Breast epithelium (tissue), 3 donors: Measurements from ENCODE around the gene CHL1.

Source experiments
- CTCF ChIP-seq, 3 donors: fragments of 450-650 bp; IDR thresholded peaks; one replicate each; pipeline ENCODE4 v1.5.1; 2016 to 2017; ENCODE audit warnings: antibody characterized with exemption in 3 of 3, mild to moderate bottlenecking in 3 of 3, moderate library complexity in 3 of 3
- POLR2A ChIP-seq: fragments of 450-650 bp; IDR thresholded peaks from one replicate; pipeline ENCODE4 v1.6.1; 2016; ENCODE audit warnings: antibody characterized with exemption, mild to moderate bottlenecking, moderate library complexity
- POLR2AphosphoS5 ChIP-seq, 3 donors: sonication (generic); formaldehyde crosslinking; IDR thresholded peaks; one replicate each; pipeline ENCODE4 v1.6.1; 2017; ENCODE audit warnings: antibody characterized with exemption in 3 of 3

DNA sequence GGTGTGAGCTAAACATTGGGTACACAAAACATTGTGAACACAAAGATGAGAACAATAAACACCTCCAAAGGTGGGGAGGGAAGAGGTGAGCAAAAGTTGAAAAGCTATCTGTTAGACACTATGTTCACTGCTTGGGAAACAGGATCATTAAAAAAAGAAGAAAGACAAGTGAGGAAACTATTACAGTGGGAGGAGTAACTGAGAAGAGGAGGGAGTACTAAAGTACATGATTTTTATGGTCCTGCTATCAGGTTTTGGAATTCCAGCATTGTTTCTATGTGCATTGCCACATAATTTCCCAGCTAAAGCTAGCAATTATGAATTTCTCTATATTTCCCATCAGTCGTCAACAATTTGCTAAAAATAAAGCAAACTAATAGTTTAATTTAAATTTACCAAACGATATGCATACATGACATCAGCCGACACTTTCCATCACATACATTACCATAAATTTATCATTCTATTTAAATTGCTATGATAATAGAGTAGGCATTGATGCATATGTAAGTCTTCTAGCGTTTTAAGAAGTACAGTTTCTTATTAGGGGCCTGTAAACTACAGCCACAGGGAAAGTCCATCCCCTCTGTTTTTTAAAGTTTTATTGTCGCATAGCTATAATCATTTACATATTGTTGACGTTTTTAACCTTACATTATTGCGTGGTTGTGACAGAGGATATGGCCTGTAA lies 221.8 kb downstream of the CHL1 start:
- TF ChIP-seq POLR2A (no peak), CTCF (IDR thresholded peaks at IDR 0.05) (no peak), POLR2AphosphoS5 (IDR thresholded peaks at IDR 0.05) (no peak)
